CD8-positive, alpha-beta memory T cell (primary cell): ENCODE results near the gene ABAT. TPM values are rescaled to one million over a fixed set of nuclear protein-coding genes. Genes with fewer than 3 reads are reported as not detected.
"Not testable (repeated sequence)": the region's sequence is repeated elsewhere in the genome, so short reads cannot be mapped to it uniquely, and the experiment has no call there.

Source experiments
- CTCF ChIA-PET: fragments of 350-600 bp; sonication (Branson Sonifier 250); formaldehyde crosslinking; loops from one replicate; lab custom pipeline; 2021; ENCODE audit warnings: antibody characterized with exemption; lab: Charles Lee
- POLR2A ChIA-PET: fragments of 350-600 bp; sonication (Branson Sonifier 250); formaldehyde crosslinking; loops from one replicate; lab custom pipeline; 2021; ENCODE audit warnings: antibody characterized with exemption; lab: Charles Lee
- DNase-seq, 5 donors: peaks; one replicate each; pipeline versions ENCODE4 v3.0.0 to v3.0.0-alpha.2; 2020 to 2022; ENCODE audit warnings: mixed read lengths in 1 of 5
- H3K27ac ChIP-seq: one replicate; pipeline ENCODE4 v1.7.0; 2013; ENCODE audit warnings: low read depth, mild to moderate bottlenecking, low read length, moderate library complexity
- H3K27me3 ChIP-seq: 2 replicates; pipeline ENCODE4 v1.7.0; 2013; ENCODE audit warnings: low read length, mild to moderate bottlenecking; ENCODE audit not compliant: insufficient read depth, poor library complexity, severe bottlenecking
- H3K36me3 ChIP-seq: 2 replicates; pipeline ENCODE4 v1.7.0; 2013; ENCODE audit warnings: mild to moderate bottlenecking, low read length, moderate library complexity; ENCODE audit not compliant: insufficient read depth
- H3K4me1 ChIP-seq: 2 replicates; pipeline ENCODE4 v1.7.0; 2013; ENCODE audit warnings: mild to moderate bottlenecking, low read length, moderate library complexity; ENCODE audit not compliant: insufficient read depth
- H3K4me3 ChIP-seq: 2 replicates; pipeline ENCODE4 v1.7.0; 2013; ENCODE audit warnings: mild to moderate bottlenecking, low read length
- H3K9me3 ChIP-seq: 2 replicates; pipeline ENCODE4 v1.7.0; 2013; ENCODE audit warnings: mild to moderate bottlenecking, low read length
- H3K27ac Mint-ChIP-seq, 8 donors: one replicate each; pipeline ENCODE4 v1.8.0; 2020 to 2021; ENCODE audit warnings: mixed read lengths in 8 of 8, mild to moderate bottlenecking in 6 of 8, inconsistent platforms in 3 of 8, moderate library complexity in 3 of 8
- H3K27me3 Mint-ChIP-seq, 2 donors: one replicate each; pipeline ENCODE4 v1.8.0; 2020 to 2021; ENCODE audit warnings: mixed read lengths in 2 of 2, mild to moderate bottlenecking in 1 of 2, moderate library complexity in 1 of 2
- H3K36me3 Mint-ChIP-seq, 3 donors: one replicate each; pipeline ENCODE4 v1.8.0; 2020 to 2021; ENCODE audit warnings: mixed read lengths in 3 of 3, inconsistent platforms in 1 of 3, mild to moderate bottlenecking in 1 of 3
- H3K4me1 Mint-ChIP-seq, 3 donors: one replicate each; pipeline ENCODE4 v1.8.0; 2020 to 2021; ENCODE audit warnings: mixed read lengths in 3 of 3, inconsistent platforms in 1 of 3, mild to moderate bottlenecking in 1 of 3
- H3K4me3 Mint-ChIP-seq, 7 donors: one replicate each; pipeline ENCODE4 v1.8.0; 2020 to 2021; ENCODE audit warnings: mixed read lengths in 7 of 7, mild to moderate bottlenecking in 6 of 7, moderate library complexity in 4 of 7, inconsistent platforms in 2 of 7
- H3K9me3 Mint-ChIP-seq, 5 donors: one replicate each; pipeline ENCODE4 v1.8.0; 2020 to 2022; ENCODE audit warnings: mixed read lengths in 5 of 5, mild to moderate bottlenecking in 3 of 5, moderate library complexity in 2 of 5, inconsistent platforms in 1 of 5
- polyA plus RNA-seq: library from polyadenylated mRNA; unstranded; fragments of 300-500 nt; fragmentation: Illumina TruSeq; gene quantifications from one replicate; pipeline ENCODE4 v1.2.3, GENCODE V29; 2021
- total RNA-seq, 2 experiments: library from RNA; stranded (reverse); gene quantifications; one replicate each; pipeline ENCODE4 v1.2.3, GENCODE V29; 2021

The ABAT gene
- total and polyA plus RNA-seq, 3 experiments from 2014 or later, result 3.0 to 10.1 (median 9.8) TPM

GRCh38 chr16:8796469-8797363 is 122.3 kb downstream of the ABAT start:
- CTCF ChIA-PET, result interaction anchor here (1.9 kb wide), 1 partner anchor 84 kb away, joined by 8 read pairs; no protein-coding TSS in a partner anchor

DNA sequence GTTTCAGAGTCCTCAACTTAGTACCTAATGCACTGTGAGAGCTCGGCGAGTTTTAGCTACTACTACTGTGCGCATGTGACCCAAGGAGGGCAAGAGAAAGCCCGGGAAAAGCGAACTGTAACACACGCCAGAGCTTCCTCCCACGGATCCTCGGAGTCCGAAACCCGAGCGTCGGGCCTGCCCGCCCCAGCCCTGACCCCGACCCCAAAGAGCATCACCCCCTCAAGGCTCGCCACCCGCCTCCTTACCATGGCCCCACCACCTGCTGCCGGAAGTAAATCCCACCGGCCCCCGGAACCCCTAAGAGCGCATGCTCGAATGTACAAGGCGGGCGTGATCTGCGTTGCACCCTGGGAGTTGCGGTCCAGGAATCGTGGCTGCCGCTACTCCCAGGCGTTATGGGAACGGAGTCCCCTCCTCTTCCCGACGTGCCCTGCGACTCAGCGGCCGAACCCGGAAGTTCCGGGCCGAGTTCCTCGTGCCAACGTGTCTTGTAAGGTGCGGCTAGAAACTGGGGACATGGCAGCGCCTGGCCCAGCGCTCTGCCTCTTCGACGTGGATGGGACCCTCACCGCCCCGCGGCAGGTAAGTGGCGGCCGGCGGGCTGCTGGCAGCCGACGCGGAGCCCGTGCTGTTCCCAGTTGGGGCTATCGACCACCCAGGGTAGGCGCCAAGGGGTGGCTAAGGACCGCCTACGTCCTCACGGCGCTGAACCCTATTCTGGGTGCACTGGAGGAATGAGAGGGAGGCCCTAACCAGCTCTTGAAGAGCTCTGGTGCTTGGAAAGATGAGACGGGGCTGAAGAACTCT is 123.2 kb downstream of the ABAT start, which contains the start of the genes PMM2 and TMEM186:
TSS of gene PMM2 (plus strand) at position 476 of the 810 bp plus-strand sequence. CDS start at position 520, 44 bp downstream.
TSS of gene TMEM186 (minus strand) at position 276 of the 810 bp plus-strand sequence. CDS start at position 251, 25 bp downstream.
- peaks cover 8% of the 10 kb centered on the region for H3K36me3 ChIP-seq
- Mint-ChIP-seq H3K27me3 (no peaks in the 10 kb centered on the region), H3K36me3 (peaks cover 0 to 35% (median 0%) of the 10 kb centered on the region in 3 donors), H3K9me3 (no peaks in the 10 kb centered on the region), H3K27ac (peak within 1 kb of the TSS; percentile 79 to 96 (median 94)), H3K4me1 (peaks cover 33 to 66% (median 55%) of the 10 kb centered on the region in 3 donors), H3K4me3 (peak within 1 kb of the TSS; percentile 94 to 99 (median 96))
- POLR2A ChIA-PET, result interaction anchor here (2.6 kb wide), 1 partner anchor 71 kb away, joined by 17 read pairs; the partner anchor contains the start of gene CARHSP1
- peaks cover 34% of the 10 kb centered on the region for H3K4me1 ChIP-seq
- H3K9me3 ChIP-seq, result no peaks in the 10 kb centered on the region
- peak within 1 kb of the TSS; percentile 87 for H3K27ac ChIP-seq
- CTCF ChIA-PET, result interaction anchor here (1.9 kb wide), 1 partner anchor 83 kb away, joined by 8 read pairs; no protein-coding TSS in a partner anchor
- no peaks in the 10 kb centered on the region for H3K27me3 ChIP-seq
- H3K4me3 ChIP-seq, result peak within 1 kb of the TSS; percentile 90
- DNase-seq, result peak; percentile 94 to 97 (median 95)

More at GRCh38 chr16:8796469-8797363, 122.3 kb downstream of the ABAT start:
- Histone ChIP-seq H3K4me3 (peak overlapping the region; percentile 90), H3K27me3 (no peaks in the 10 kb centered on the region), H3K36me3 (peaks cover under 1% of the 10 kb centered on the region), H3K27ac (peak overlapping the region; percentile 87), H3K4me1 (peaks cover 34% of the 10 kb centered on the region), H3K9me3 (no peaks in the 10 kb centered on the region)
- POLR2A ChIA-PET, result interaction anchor here (2.6 kb wide), 1 partner anchor 71 kb away, joined by 17 read pairs; the partner anchor contains the start of gene CARHSP1
- peaks cover 0 to 29% (median 0%) of the 10 kb centered on the region in 3 donors for H3K36me3 Mint-ChIP-seq
- peak overlapping the region; percentile 94 to 99 (median 96) for H3K4me3 Mint-ChIP-seq
- no peak for DNase-seq
- peaks cover 33 to 62% (median 59%) of the 10 kb centered on the region in 3 donors for H3K4me1 Mint-ChIP-seq
- no peaks in the 10 kb centered on the region for H3K27me3 Mint-ChIP-seq
- H3K27ac Mint-ChIP-seq, result peak overlapping the region; percentile 79 to 96 (median 94)
- no peaks in the 10 kb centered on the region for H3K9me3 Mint-ChIP-seq

GRCh38 chr16:8798174-8798527 is 123.7 kb downstream of the ABAT start:
- ChIA-PET POLR2A (interaction anchor here (2.6 kb wide), 1 partner anchor 70 kb away, joined by 17 read pairs; the partner anchor contains the start of gene CARHSP1), CTCF (interaction anchor here (1.9 kb wide), 1 partner anchor 82 kb away, joined by 8 read pairs; no protein-coding TSS in a partner anchor)
- Mint-ChIP-seq H3K27ac (peak overlapping the region; percentile 79 to 96 (median 94)), H3K27me3 (no peaks in the 10 kb centered on the region), H3K4me1 (peaks cover 33 to 68% (median 55%) of the 10 kb centered on the region in 3 donors), H3K9me3 (no peaks in the 10 kb centered on the region), H3K4me3 (peak overlapping the region; percentile 94 to 99 (median 96)), H3K36me3 (peaks cover 0 to 40% (median 5%) of the 10 kb centered on the region in 3 donors)
- Histone ChIP-seq H3K27ac (peak overlapping the region; percentile 87), H3K9me3 (no peaks in the 10 kb centered on the region), H3K4me3 (peak overlapping the region; percentile 90), H3K4me1 (peaks cover 34% of the 10 kb centered on the region), H3K36me3 (peaks cover 12% of the 10 kb centered on the region), H3K27me3 (no peaks in the 10 kb centered on the region)
- DNase-seq, result peak in 1 of 5 donors; percentile 14

- H3K9me3 ChIP-seq, result no peaks in the 10 kb centered on the region
- peak overlapping the region; percentile 94 to 99 (median 96) for H3K4me3 Mint-ChIP-seq
- peak overlapping the region; percentile 79 to 96 (median 94) for H3K27ac Mint-ChIP-seq
- peaks cover 34 to 69% (median 55%) of the 10 kb centered on the region in 3 donors for H3K4me1 Mint-ChIP-seq
- DNase-seq, result no peak
- no peaks in the 10 kb centered on the region for H3K27me3 Mint-ChIP-seq
- peaks cover 0 to 43% (median 8%) of the 10 kb centered on the region in 3 donors for H3K36me3 Mint-ChIP-seq
- peaks cover 14% of the 10 kb centered on the region for H3K36me3 ChIP-seq
- H3K27me3 ChIP-seq, result no peaks in the 10 kb centered on the region
- ChIA-PET CTCF (interaction anchor here (1.9 kb wide), 1 partner anchor 82 kb away, joined by 8 read pairs; no protein-coding TSS in a partner anchor), POLR2A (interaction anchor here (2.6 kb wide), 1 partner anchor 69 kb away, joined by 17 read pairs; the partner anchor contains the start of gene CARHSP1)
- no peaks in the 10 kb centered on the region for H3K9me3 Mint-ChIP-seq
- peaks cover 34% of the 10 kb centered on the region for H3K4me1 ChIP-seq
- peak overlapping the region; percentile 87 for H3K27ac ChIP-seq
- peak overlapping the region; percentile 90 for H3K4me3 ChIP-seq
Observed at GRCh38 chr16:8798535-8799157, 124.2 kb downstream of the ABAT start.

- ChIA-PET CTCF (interaction anchor here (1.2 to 1.6 kb wide), 2 partner anchors 78 to 134 kb away, joined by 4 read pairs; no protein-coding TSS in a partner anchor), POLR2A (no interaction called here)
- Histone ChIP-seq H3K9me3 (no peaks in the 10 kb centered on the region), H3K27me3 (no peaks in the 10 kb centered on the region), H3K4me3 (no peak overlapping the region), H3K36me3 (peaks cover 34% of the 10 kb centered on the region), H3K27ac (no peak overlapping the region), H3K4me1 (peaks cover 27% of the 10 kb centered on the region)
- Mint-ChIP-seq H3K27ac (peak overlapping the region in 2 of 8 donors; percentile 23 to 68), H3K27me3 (no peaks in the 10 kb centered on the region), H3K36me3 (peaks cover 0 to 59% (median 15%) of the 10 kb centered on the region in 3 donors), H3K4me1 (peaks cover 21 to 53% (median 36%) of the 10 kb centered on the region in 3 donors), H3K4me3 (no peak overlapping the region), H3K9me3 (no peaks in the 10 kb centered on the region)
- DNase-seq, result no peak
Observed at GRCh38 chr16:8801701-8802100, 127.3 kb downstream of the ABAT start.

DNA sequence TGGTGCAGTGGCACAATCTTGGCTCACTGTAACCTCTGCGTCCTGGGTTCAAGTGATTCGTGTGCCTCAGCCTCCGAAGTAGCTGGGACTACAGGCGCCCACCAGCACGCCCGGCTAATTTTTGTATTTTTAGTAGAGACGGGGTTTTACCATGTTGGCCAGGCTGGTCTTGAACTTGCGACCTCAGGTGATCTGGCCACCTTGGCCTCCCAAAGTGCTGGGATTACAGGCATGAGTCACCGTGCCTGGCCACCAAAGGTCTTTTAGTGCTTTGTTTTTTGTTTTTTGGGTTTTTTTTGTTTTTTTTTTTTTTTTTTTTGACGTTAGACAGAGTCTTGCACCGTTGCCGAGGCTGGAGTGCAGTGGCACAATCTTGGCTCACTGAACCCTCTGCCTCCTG is 129.3 kb downstream of the ABAT start:
- CTCF ChIA-PET, H3K4me3 ChIP-seq, H3K9me3 Mint-ChIP-seq, H3K27ac Mint-ChIP-seq, H3K27me3 Mint-ChIP-seq, POLR2A ChIA-PET, H3K4me3 Mint-ChIP-seq, H3K27me3 ChIP-seq, H3K27ac ChIP-seq, DNase-seq, H3K9me3 ChIP-seq: not testable (repeated sequence)
- Histone ChIP-seq H3K4me1 (peaks cover 16% of the 10 kb centered on the region), H3K36me3 (peaks cover 48% of the 10 kb centered on the region)
- H3K36me3 Mint-ChIP-seq, result peaks cover 3 to 62% (median 26%) of the 10 kb centered on the region in 3 donors
- peaks cover 8 to 33% (median 21%) of the 10 kb centered on the region in 3 donors for H3K4me1 Mint-ChIP-seq

GRCh38 chr16:8804313-8804712 is 129.9 kb downstream of the ABAT start:
- Histone ChIP-seq H3K4me1 (peaks cover 10% of the 10 kb centered on the region), H3K27ac (no peak overlapping the region), H3K27me3 (no peaks in the 10 kb centered on the region), H3K36me3 (peaks cover 52% of the 10 kb centered on the region), H3K9me3 (no peaks in the 10 kb centered on the region), H3K4me3 (no peak overlapping the region)
- H3K9me3 Mint-ChIP-seq, result no peaks in the 10 kb centered on the region
- H3K4me3 Mint-ChIP-seq, result no peak overlapping the region
- H3K4me1 Mint-ChIP-seq, result peaks cover 3 to 27% (median 15%) of the 10 kb centered on the region in 3 donors
- POLR2A ChIA-PET, result no interaction called here
- H3K27me3 Mint-ChIP-seq, result no peaks in the 10 kb centered on the region
- H3K36me3 Mint-ChIP-seq, result peaks cover 6 to 68% (median 30%) of the 10 kb centered on the region in 3 donors
- no peak overlapping the region for H3K27ac Mint-ChIP-seq
- CTCF ChIA-PET, result no interaction called here
- no peak for DNase-seq
